Liver (tissue), 9 donors: ENCODE data around the gene PTMS. TPM values are rescaled to one million over a fixed set of nuclear protein-coding genes. Genes with fewer than 3 reads are reported as not detected.

Experiments used
- DNase-seq: peaks from one replicate; pipeline ENCODE4 v3.0.0-alpha.2; 2017; ENCODE audit warnings: low spot score
- H3K27ac ChIP-seq, 2 donors: one replicate each; pipeline ENCODE4 v1.7.0; 2013; ENCODE audit warnings: inconsistent platforms in 2 of 2, low read length in 2 of 2, control low read depth in 1 of 2, low read depth in 1 of 2, mild to moderate bottlenecking in 1 of 2
- H3K27me3 ChIP-seq, 4 donors: one replicate each; pipeline versions ENCODE4 v1.6.1 to v1.7.0; 2013; ENCODE audit warnings: low read length in 3 of 4, inconsistent platforms in 1 of 4, mild to moderate bottlenecking in 1 of 4, moderate library complexity in 1 of 4; ENCODE audit not compliant: control insufficient read depth in 4 of 4, insufficient read depth in 4 of 4
- H3K36me3 ChIP-seq, 4 donors: one replicate each; pipeline versions ENCODE4 v1.6.1 to v1.7.0; 2013; ENCODE audit warnings: low read length in 3 of 4, mild to moderate bottlenecking in 3 of 4, low read depth in 1 of 4, moderate library complexity in 1 of 4; ENCODE audit not compliant: control insufficient read depth in 4 of 4, insufficient read depth in 3 of 4
- H3K4me1 ChIP-seq, 4 donors: one replicate each; pipeline versions ENCODE4 v1.6.1 to v1.7.0; 2013; ENCODE audit warnings: low read length in 3 of 4, mild to moderate bottlenecking in 3 of 4, moderate library complexity in 1 of 4; ENCODE audit not compliant: control insufficient read depth in 4 of 4, insufficient read depth in 4 of 4
- H3K4me3 ChIP-seq, 3 donors: one replicate each; pipeline versions ENCODE4 v1.6.1 to v1.7.0; 2013; ENCODE audit warnings: low read length in 3 of 3, control low read depth in 1 of 3, low read depth in 1 of 3, mild to moderate bottlenecking in 1 of 3
- H3K9ac ChIP-seq, 2 donors: one replicate each; pipeline ENCODE4 v1.7.0; 2013; ENCODE audit warnings: low read length in 2 of 2, mild to moderate bottlenecking in 2 of 2, moderate library complexity in 2 of 2, control low read depth in 1 of 2, low read depth in 1 of 2
- H3K9me3 ChIP-seq, 4 donors: one replicate each; pipeline versions ENCODE4 v1.6.1 to v1.7.0; 2013; ENCODE audit warnings: low read length in 3 of 4; ENCODE audit not compliant: control insufficient read depth in 4 of 4
- EGR1 ChIP-seq, 2 donors: IDR thresholded peaks; 2 replicates each; pipeline ENCODE4 v1.6.1; 2016 to 2018; ENCODE audit warnings: antibody characterized with exemption in 2 of 2, low read depth in 2 of 2
- FOXA1 ChIP-seq: IDR thresholded peaks from 2 replicates; pipeline ENCODE4 v1.6.1; 2016; ENCODE audit warnings: antibody characterized with exemption
- FOXA2 ChIP-seq: IDR thresholded peaks from 2 replicates; pipeline ENCODE4 v1.6.1; 2016; ENCODE audit warnings: antibody characterized with exemption
- HNF4A ChIP-seq, 2 donors: conservative IDR thresholded peaks; 2 replicates each; pipeline ENCODE4 v1.6.1; 2016; ENCODE audit warnings: antibody characterized with exemption in 2 of 2, mild to moderate bottlenecking in 2 of 2
- HNF4G ChIP-seq: IDR thresholded peaks from 2 replicates; pipeline ENCODE4 v1.6.1; 2016; ENCODE audit warnings: antibody characterized with exemption
- NR2F2 ChIP-seq: IDR thresholded peaks from 2 replicates; pipeline ENCODE4 v1.6.1; 2016; ENCODE audit warnings: antibody characterized with exemption
- RAD21 ChIP-seq, 2 donors: IDR thresholded peaks; 2 replicates each; pipeline ENCODE4 v1.6.1; 2016; ENCODE audit warnings: antibody characterized with exemption in 2 of 2, mild to moderate bottlenecking in 2 of 2
- RXRA ChIP-seq, 2 donors: IDR thresholded peaks; 2 replicates each; pipeline ENCODE4 v1.6.1; 2017 to 2018; ENCODE audit warnings: antibody characterized with exemption in 2 of 2, mild to moderate bottlenecking in 1 of 2
- whole genome bisulfite sequencing: extraction: QIAGEN DNeasy Blood & Tissue Kit; methylation state at CpG from one replicate; pipeline ENCODE4 v1.1.7; 2013; 5-methylcytosine and 5-hydroxymethylcytosine counted together
- polyA plus RNA-seq, 2 donors: library from polyadenylated mRNA; stranded (reverse) in 1 of 2; unstranded in 1 of 2; fragments of 200-250 nt in 1 of 2; fragments of >200 nt in 1 of 2; fragmentation: Nextera tagmentation in 1 of 2; extraction: Ambion mirVana in 1 of 2; gene quantifications; one replicate each; pipeline versions ENCODE4 v1.2.1 to v1.2.3, GENCODE V29; 2013 to 2015
- total RNA-seq, 2 donors: library from RNA; depleted of rRNA; stranded (reverse); fragments of >200 nt; gene quantifications; one replicate each; pipeline ENCODE4 v1.2.3, GENCODE V29; 2014
- TF ChIP-seq, protein P1 (sequence below): IDR thresholded peaks from 2 replicates; pipeline ENCODE4 v1.6.1; 2016; ENCODE audit warnings: antibody characterized with exemption
- TF ChIP-seq, protein P2 (sequence below): IDR thresholded peaks from 2 replicates; pipeline ENCODE4 v1.6.1; 2016; ENCODE audit warnings: antibody characterized with exemption, mild to moderate bottlenecking
- TF ChIP-seq, protein P3 (sequence below): IDR thresholded peaks from 2 replicates; pipeline ENCODE4 v1.6.1; 2016; ENCODE audit warnings: antibody characterized with exemption
- donor health status: healthy.
- donor health status: healthy.
- donor health status: healthy.
- donor health status: healthy.
- donor health status: healthy.

PTMS gene
- total and polyA plus RNA-seq, 4 donors = 26.3 to 261 (median 104) TPM

DNA sequence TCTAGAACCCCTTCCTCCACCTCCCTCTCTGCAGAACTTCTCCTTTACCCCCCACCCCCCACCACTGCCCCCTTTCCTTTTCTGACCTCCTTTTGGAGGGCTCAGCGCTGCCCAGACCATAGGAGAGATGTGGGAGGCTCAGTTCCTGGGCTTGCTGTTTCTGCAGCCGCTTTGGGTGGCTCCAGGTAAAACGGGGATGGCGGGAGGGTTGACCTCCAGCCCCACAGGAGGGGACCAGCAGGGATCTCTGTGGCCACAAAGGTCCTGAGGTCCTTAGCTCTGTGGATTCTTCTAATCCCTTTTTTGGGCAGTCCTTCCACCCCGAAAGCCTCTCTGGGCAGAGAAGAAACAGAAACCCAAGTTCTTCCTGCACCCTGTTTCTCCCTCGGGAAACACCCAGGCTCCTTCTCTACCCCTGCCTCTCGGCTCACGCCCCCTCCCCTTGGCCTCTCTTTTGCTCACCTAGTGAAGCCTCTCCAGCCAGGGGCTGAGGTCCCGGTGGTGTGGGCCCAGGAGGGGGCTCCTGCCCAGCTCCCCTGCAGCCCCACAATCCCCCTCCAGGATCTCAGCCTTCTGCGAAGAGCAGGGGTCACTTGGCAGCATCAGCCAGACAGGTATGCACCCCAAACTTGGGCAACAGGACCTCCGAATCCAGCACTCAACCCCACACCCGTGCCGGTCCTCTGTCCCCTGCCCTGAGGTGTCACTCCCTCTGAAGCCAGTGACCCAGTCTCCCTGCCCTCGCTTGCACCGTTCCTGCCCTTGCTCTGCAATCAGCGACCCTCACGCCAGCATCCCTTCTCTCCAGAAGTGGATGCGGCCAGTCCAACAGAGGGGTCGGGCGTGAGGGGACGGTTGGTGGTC lies 6.8 kb downstream of the PTMS start:
- peaks cover 17 to 87% (median 61%) of the 10 kb centered on the region in 4 donors for H3K4me1 ChIP-seq
- H3K27ac ChIP-seq = no peak overlapping the region
- peaks cover 0 to 8% (median 4%) of the 10 kb centered on the region in 4 donors for H3K36me3 ChIP-seq
- peak overlapping the region in 1 of 3 donors; percentile 1 for H3K4me3 ChIP-seq
- 68% methylated on average over 21 of the region's 21 CpGs for WGBS
- H3K27me3 ChIP-seq = no peaks in the 10 kb centered on the region
- no peak for DNase-seq
- no peak overlapping the region for H3K9ac ChIP-seq
- no peaks in the 10 kb centered on the region for H3K9me3 ChIP-seq
- TF ChIP-seq RXRA (IDR thresholded peaks at IDR 0.05) (no peak), FOXA1 (no peak), RAD21 (IDR thresholded peaks at IDR 0.05) (no peak), HNF4A (conservative IDR thresholded peaks at IDR 0.05) (no peak), FOXA2 (no peak), HNF4G (no peak)

DNA sequence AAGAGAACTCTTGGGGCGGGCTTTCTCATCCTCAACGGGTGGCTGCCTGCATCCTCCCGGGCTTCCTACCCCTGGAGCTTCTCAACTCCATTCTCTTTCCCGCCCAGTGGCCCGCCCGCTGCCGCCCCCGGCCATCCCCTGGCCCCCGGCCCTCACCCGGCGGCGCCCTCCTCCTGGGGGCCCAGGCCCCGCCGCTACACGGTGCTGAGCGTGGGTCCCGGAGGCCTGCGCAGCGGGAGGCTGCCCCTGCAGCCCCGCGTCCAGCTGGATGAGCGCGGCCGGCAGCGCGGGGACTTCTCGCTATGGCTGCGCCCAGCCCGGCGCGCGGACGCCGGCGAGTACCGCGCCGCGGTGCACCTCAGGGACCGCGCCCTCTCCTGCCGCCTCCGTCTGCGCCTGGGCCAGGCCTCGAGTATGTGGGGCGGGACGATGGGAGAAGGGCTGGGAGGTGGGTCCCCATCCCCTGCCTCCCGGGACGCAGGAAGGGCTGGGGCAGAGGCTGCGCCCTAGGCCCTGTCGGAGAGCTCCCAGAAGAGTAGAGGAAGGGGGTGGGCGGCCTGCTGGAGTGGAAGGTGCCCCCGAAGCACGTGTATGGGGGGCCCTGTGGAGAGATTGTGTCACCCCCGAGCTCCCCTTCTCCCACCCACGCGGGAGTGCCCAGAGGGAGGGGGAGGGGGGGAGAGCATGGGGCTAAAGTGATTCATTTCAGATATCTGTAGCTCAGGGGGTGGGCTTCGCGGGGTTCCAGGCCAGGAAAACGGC lies 7.6 kb downstream of the PTMS start:
- Histone ChIP-seq H3K4me3 (peak overlapping the region in 1 of 3 donors; percentile 1), H3K27me3 (no peaks in the 10 kb centered on the region), H3K9me3 (no peaks in the 10 kb centered on the region), H3K9ac (no peak overlapping the region), H3K36me3 (peaks cover 0 to 8% (median 4%) of the 10 kb centered on the region in 4 donors), H3K4me1 (peaks cover 14 to 87% (median 61%) of the 10 kb centered on the region in 4 donors), H3K27ac (peak overlapping the region; percentile 48 to 49)
- DNase-seq = no peak
- TF ChIP-seq EGR1 (IDR thresholded peaks at IDR 0.05; ENCODE audit: low read depth in 2 of 2) (no peak), HNF4G (no peak), NR2F2 (no peak), RXRA (IDR thresholded peaks at IDR 0.05) (no peak), FOXA2 (no peak), RAD21 (IDR thresholded peaks at IDR 0.05) (no peak), HNF4A (conservative IDR thresholded peaks at IDR 0.05) (no peak)
- TF ChIP-seq, protein P1, sequence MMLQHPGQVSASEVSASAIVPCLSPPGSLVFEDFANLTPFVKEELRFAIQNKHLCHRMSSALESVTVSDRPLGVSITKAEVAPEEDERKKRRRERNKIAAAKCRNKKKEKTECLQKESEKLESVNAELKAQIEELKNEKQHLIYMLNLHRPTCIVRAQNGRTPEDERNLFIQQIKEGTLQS = no peak
- TF ChIP-seq, protein P2, sequence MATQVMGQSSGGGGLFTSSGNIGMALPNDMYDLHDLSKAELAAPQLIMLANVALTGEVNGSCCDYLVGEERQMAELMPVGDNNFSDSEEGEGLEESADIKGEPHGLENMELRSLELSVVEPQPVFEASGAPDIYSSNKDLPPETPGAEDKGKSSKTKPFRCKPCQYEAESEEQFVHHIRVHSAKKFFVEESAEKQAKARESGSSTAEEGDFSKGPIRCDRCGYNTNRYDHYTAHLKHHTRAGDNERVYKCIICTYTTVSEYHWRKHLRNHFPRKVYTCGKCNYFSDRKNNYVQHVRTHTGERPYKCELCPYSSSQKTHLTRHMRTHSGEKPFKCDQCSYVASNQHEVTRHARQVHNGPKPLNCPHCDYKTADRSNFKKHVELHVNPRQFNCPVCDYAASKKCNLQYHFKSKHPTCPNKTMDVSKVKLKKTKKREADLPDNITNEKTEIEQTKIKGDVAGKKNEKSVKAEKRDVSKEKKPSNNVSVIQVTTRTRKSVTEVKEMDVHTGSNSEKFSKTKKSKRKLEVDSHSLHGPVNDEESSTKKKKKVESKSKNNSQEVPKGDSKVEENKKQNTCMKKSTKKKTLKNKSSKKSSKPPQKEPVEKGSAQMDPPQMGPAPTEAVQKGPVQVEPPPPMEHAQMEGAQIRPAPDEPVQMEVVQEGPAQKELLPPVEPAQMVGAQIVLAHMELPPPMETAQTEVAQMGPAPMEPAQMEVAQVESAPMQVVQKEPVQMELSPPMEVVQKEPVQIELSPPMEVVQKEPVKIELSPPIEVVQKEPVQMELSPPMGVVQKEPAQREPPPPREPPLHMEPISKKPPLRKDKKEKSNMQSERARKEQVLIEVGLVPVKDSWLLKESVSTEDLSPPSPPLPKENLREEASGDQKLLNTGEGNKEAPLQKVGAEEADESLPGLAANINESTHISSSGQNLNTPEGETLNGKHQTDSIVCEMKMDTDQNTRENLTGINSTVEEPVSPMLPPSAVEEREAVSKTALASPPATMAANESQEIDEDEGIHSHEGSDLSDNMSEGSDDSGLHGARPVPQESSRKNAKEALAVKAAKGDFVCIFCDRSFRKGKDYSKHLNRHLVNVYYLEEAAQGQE = no peak
- TF ChIP-seq, protein P3, sequence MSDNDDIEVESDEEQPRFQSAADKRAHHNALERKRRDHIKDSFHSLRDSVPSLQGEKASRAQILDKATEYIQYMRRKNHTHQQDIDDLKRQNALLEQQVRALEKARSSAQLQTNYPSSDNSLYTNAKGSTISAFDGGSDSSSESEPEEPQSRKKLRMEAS = no peak
- WGBS = 65% methylated on average over 60 of the region's 60 CpGs
